Ishikawa (cell line): ENCODE data around the gene NOS2.

ENCODE experiments used
- CREB1 ChIP-seq: IDR thresholded peaks from 2 replicates; pipeline ENCODE4 v1.6.1; 2012; ENCODE audit warnings: low read depth
- EGR1 ChIP-seq: IDR thresholded peaks from 2 replicates; pipeline ENCODE4 v1.6.1; 2012
- EP300 ChIP-seq: IDR thresholded peaks from 2 replicates; pipeline ENCODE4 v1.6.1; 2012; ENCODE audit warnings: borderline replicate concordance
- FOXM1 ChIP-seq: IDR thresholded peaks from 2 replicates; pipeline ENCODE4 v1.6.1; 2012; ENCODE audit warnings: low read depth, borderline replicate concordance
- NFIC ChIP-seq: IDR thresholded peaks from 2 replicates; pipeline ENCODE4 v1.6.1; 2012
- RAD21 ChIP-seq: IDR thresholded peaks from 2 replicates; pipeline ENCODE4 v1.6.1; 2012; ENCODE audit warnings: low read depth
- REST ChIP-seq: IDR thresholded peaks from 2 replicates; pipeline ENCODE4 v1.6.1; 2012; ENCODE audit warnings: low read depth, mild to moderate bottlenecking
- USF1 ChIP-seq: IDR thresholded peaks from 2 replicates; pipeline ENCODE4 v1.6.1; 2012
- ZBTB7A ChIP-seq: IDR thresholded peaks from 2 replicates; pipeline ENCODE4 v1.6.1; 2012; ENCODE audit warnings: low read depth

GRCh38 chr17:27768858-27769410, 31.4 kb downstream of the NOS2 start:
- no peak for TF ChIP-seq RAD21
- no peak for TF ChIP-seq FOXM1
- TF ChIP-seq NFIC, result no peak
- TF ChIP-seq REST, result no peak
- no peak for TF ChIP-seq EP300
- TF ChIP-seq EGR1, result no peak
- no peak for TF ChIP-seq ZBTB7A
- no peak for TF ChIP-seq CREB1
- no peak for TF ChIP-seq USF1
